CD4-positive, alpha-beta T cell treated with Interleukin-6 at 100 ng/mL for 8 hours (primary cell): Measurements from ENCODE around the gene NTN5.
"Not testable (repeated sequence)": the region's sequence is repeated elsewhere in the genome, so short reads cannot be mapped to it uniquely, and the experiment has no call there.

Experiments used
- DNase-seq: peaks from one replicate; pipeline ENCODE4 v3.0.0-alpha.2; 2020; ENCODE audit warnings: mixed read lengths, low spot score

Gene NTN5

GRCh38 chr19:48696353-48697010, 23.7 kb upstream of the NTN5 start:
- no peak for DNase-seq

GRCh38 chr19:48695743-48696352, 23.0 kb upstream of the NTN5 start, which contains the start of gene FUT2:
FUT2 (plus strand) TSS chr19:48695971; CDS start chr19:48702957, 6,986 bp downstream.
- no peak for DNase-seq

- DNase-seq, result not testable (repeated sequence)
Measured at GRCh38 chr19:48693629-48694028, 20.8 kb upstream of the NTN5 start.

GRCh38 chr19:48689449-48689848, 16.6 kb upstream of the NTN5 start:
- DNase-seq, result no peak

GRCh38 chr19:48687776-48688175, 15.0 kb upstream of the NTN5 start:
- DNase-seq, result no peak

GRCh38 chr19:48686637-48687036, 13.8 kb upstream of the NTN5 start:
- not testable (repeated sequence) for DNase-seq

- DNase-seq, result no peak
Measured at GRCh38 chr19:48686088-48686487, 13.3 kb upstream of the NTN5 start.

GRCh38 chr19:48685583-48685982, 12.8 kb upstream of the NTN5 start:
- no peak for DNase-seq

- peak; percentile 29 for DNase-seq
Measured at GRCh38 chr19:48683349-48683748, 10.5 kb upstream of the NTN5 start.

- DNase-seq, result no peak
Measured at GRCh38 chr19:48681127-48681470, 8.3 kb upstream of the NTN5 start.

- DNase-seq, result no peak
Measured at GRCh38 chr19:48680436-48681126, 7.8 kb upstream of the NTN5 start.

GRCh38 chr19:48680006-48680405, 7.2 kb upstream of the NTN5 start:
- DNase-seq, result not testable (repeated sequence)

GRCh38 chr19:48678201-48678600, 5.4 kb upstream of the NTN5 start:
- no peak for DNase-seq

- no peak for DNase-seq
Measured at GRCh38 chr19:48676887-48677286, 4.1 kb upstream of the NTN5 start.

GRCh38 chr19:48676487-48676886, 3.7 kb upstream of the NTN5 start:
- DNase-seq, result no peak

GRCh38 chr19:48674921-48675824, 2.4 kb upstream of the NTN5 start:
- peak; percentile 76 for DNase-seq

GRCh38 chr19:48674216-48674809, 1.5 kb upstream of the NTN5 start:
- DNase-seq, result no peak

GRCh38 chr19:48673436-48674100, 751 bp upstream of the NTN5 start:
- DNase-seq, result no peak

GRCh38 chr19:48671446-48671995, 1.3 kb downstream of the NTN5 start:
- DNase-seq, result no peak

GRCh38 chr19:48670699-48671445, 1.9 kb downstream of the NTN5 start:
- no peak for DNase-seq
